ENCODE results near the gene DNAH8. TPM values are rescaled to one million over a fixed set of nuclear protein-coding genes. Genes with fewer than 3 reads are reported as not detected.

Gene DNAH8
- total RNA-seq, 1 experiment from 2014 or later, result not detected

GRCh38 chr6:38942442-38942841, 227.3 kb downstream of the DNAH8 start:
- no peak overlapping the region for H3K9ac ChIP-seq (ENCODE audit: low read length)
- CTCF ChIA-PET, result no interaction called here
- H3K27ac ChIP-seq (ENCODE audit: low read depth, low read length), result no peak overlapping the region
- H3K4me1 ChIP-seq (ENCODE audit: control insufficient read depth in 1 of 2, insufficient read depth in 2 of 2, low read length in 2 of 2), result no peaks in the 10 kb centered on the region
- no peaks in the 10 kb centered on the region for H4K20me1 ChIP-seq (ENCODE audit: insufficient read depth)
- peaks cover 44% of the 10 kb centered on the region for H3K27me3 ChIP-seq (ENCODE audit: insufficient read depth, low read length)
- POLR2A ChIA-PET, result no interaction called here
- RAD21 ChIA-PET (ENCODE audit: low non-redundant PET in 1 of 2, low total read pairs in 2 of 2, uncharacterized antibody in 2 of 2, unreplicated experiment in 2 of 2), result no interaction called here
- no peaks in the 10 kb centered on the region for H3K36me3 ChIP-seq (ENCODE audit: control insufficient read depth in 1 of 2, insufficient read depth in 2 of 2, low read length in 2 of 2)
- no peak for TF ChIP-seq FOSL1 (IDR thresholded peaks at IDR 0.05; ENCODE audit: low read depth)
- TF ChIP-seq ELF1 (IDR thresholded peaks at IDR 0.05; ENCODE audit: borderline replicate concordance, low read depth), result no peak
- TF ChIP-seq SP1 (IDR thresholded peaks at IDR 0.05; ENCODE audit: low read depth), result no peak
- no peak for TF ChIP-seq EZH2phosphoT487 (IDR thresholded peaks at IDR 0.05; ENCODE audit: borderline replicate concordance)
- H3K79me2 ChIP-seq (ENCODE audit: insufficient read depth, low read length), result no peaks in the 10 kb centered on the region
- H2AFZ ChIP-seq (ENCODE audit: low read depth, low read length, poor library complexity, severe bottlenecking), result no peak overlapping the region
- no peak overlapping the region for H3K4me3 ChIP-seq (replicated peaks in 1 of 2; ENCODE audit: low read depth in 1 of 2, low read length in 2 of 2)
- intact Hi-C loops (cut with micrococcal nuclease), result no loop called here
- no peak overlapping the region for H3K4me2 ChIP-seq (ENCODE audit: low read length)
- no peaks in the 10 kb centered on the region for H3K9me2 ChIP-seq (ENCODE audit: insufficient read depth)
- ATAC-seq (no peak), DNase-seq (ENCODE audit: low read depth, low spot score) (no peak)
- H3K9me3 ChIP-seq (ENCODE audit: control insufficient read depth in 1 of 2, insufficient read depth in 1 of 2, low read depth in 1 of 2, low read length in 2 of 2), result no peaks in the 10 kb centered on the region
- BruUV-seq (replicated peaks), result no TSS peak

GRCh38 chr6:38942965-38943364, 227.9 kb downstream of the DNAH8 start:
- DNase-seq (ENCODE audit: low read depth, low spot score), result no peak
- no peak overlapping the region for H3K27ac ChIP-seq (ENCODE audit: low read depth, low read length)
- no peaks in the 10 kb centered on the region for H3K36me3 ChIP-seq (ENCODE audit: control insufficient read depth in 1 of 2, insufficient read depth in 2 of 2, low read length in 2 of 2)
- no peak overlapping the region for H3K4me3 ChIP-seq (replicated peaks in 1 of 2; ENCODE audit: low read depth in 1 of 2, low read length in 2 of 2)
- H3K9me2 ChIP-seq (ENCODE audit: insufficient read depth), result no peaks in the 10 kb centered on the region
- no peaks in the 10 kb centered on the region for H3K9me3 ChIP-seq (ENCODE audit: control insufficient read depth in 1 of 2, insufficient read depth in 1 of 2, low read depth in 1 of 2, low read length in 2 of 2)
- H3K79me2 ChIP-seq (ENCODE audit: insufficient read depth, low read length), result no peaks in the 10 kb centered on the region
- no peaks in the 10 kb centered on the region for H4K20me1 ChIP-seq (ENCODE audit: insufficient read depth)
- CTCF ChIA-PET, result no interaction called here
- no TSS peak for BruUV-seq (replicated peaks)
- intact Hi-C loops (cut with micrococcal nuclease), result no loop called here
- H3K4me2 ChIP-seq (ENCODE audit: low read length), result no peak overlapping the region
- RAD21 ChIA-PET (ENCODE audit: low non-redundant PET in 1 of 2, low total read pairs in 2 of 2, uncharacterized antibody in 2 of 2, unreplicated experiment in 2 of 2), result no interaction called here
- no peaks in the 10 kb centered on the region for H3K4me1 ChIP-seq (ENCODE audit: control insufficient read depth in 1 of 2, insufficient read depth in 2 of 2, low read length in 2 of 2)
- ATAC-seq, result no peak
- peaks cover 45% of the 10 kb centered on the region for H3K27me3 ChIP-seq (ENCODE audit: insufficient read depth, low read length)
- no peak overlapping the region for H2AFZ ChIP-seq (ENCODE audit: low read depth, low read length, poor library complexity, severe bottlenecking)
- no peak for TF ChIP-seq FOSL1 (IDR thresholded peaks at IDR 0.05; ENCODE audit: low read depth)
- no peak for TF ChIP-seq ATF3 (IDR thresholded peaks at IDR 0.05)
- TF ChIP-seq REST (IDR thresholded peaks at IDR 0.05; ENCODE audit: low read depth), result no peak
- no peak for TF ChIP-seq POLR2AphosphoS5 (IDR thresholded peaks at IDR 0.05; ENCODE audit: low read depth, low read length)
- H3K9ac ChIP-seq (ENCODE audit: low read length), result no peak overlapping the region
- POLR2A ChIA-PET, result no interaction called here
